Measurements from ENCODE around the gene TMED6.
"Not testable (repeated sequence)": the region's sequence is repeated elsewhere in the genome, so short reads cannot be mapped to it uniquely, and the experiment has no call there.

Gene TMED6

GRCh38 chr16:69296771-69297170 lies 54.8 kb downstream of the TMED6 start:
- not testable (repeated sequence) for DNase-seq

DNA sequence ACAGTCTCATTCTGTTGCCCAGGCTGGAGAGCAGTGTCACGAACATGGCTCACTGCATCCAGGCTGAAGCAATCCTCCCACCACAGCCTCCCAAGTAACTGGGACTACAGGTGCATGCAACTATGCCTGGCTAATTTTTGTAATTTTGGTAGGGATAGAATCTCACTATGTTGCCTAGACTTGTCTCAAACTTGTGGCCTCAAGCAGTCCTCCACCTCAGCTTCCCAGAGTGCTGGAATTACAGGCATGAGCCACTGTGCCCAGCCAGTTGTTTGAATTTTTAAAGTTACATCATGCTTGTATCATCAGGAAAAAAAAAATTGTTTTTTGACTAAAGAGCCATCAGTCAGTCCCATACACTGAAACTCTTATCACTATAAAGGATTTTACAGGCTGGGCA lies 57.5 kb downstream of the TMED6 start:
- no peak for DNase-seq

GRCh38 chr16:69293401-69293800 lies 58.2 kb downstream of the TMED6 start:
- DNase-seq, result no peak

All from hematopoietic multipotent progenitor cell treated with erythropoietin and hydrocortisone succinate and interleukin-3 and kit ligand, for 4 days (in vitro differentiated cells).